ENCODE data around the gene TMEM72. TPM values are rescaled to one million over a fixed set of nuclear protein-coding genes. Genes with fewer than 3 reads are reported as not detected.

Gene TMEM72
- total RNA-seq, 2 donors from 2014 or later = not detected

DNA sequence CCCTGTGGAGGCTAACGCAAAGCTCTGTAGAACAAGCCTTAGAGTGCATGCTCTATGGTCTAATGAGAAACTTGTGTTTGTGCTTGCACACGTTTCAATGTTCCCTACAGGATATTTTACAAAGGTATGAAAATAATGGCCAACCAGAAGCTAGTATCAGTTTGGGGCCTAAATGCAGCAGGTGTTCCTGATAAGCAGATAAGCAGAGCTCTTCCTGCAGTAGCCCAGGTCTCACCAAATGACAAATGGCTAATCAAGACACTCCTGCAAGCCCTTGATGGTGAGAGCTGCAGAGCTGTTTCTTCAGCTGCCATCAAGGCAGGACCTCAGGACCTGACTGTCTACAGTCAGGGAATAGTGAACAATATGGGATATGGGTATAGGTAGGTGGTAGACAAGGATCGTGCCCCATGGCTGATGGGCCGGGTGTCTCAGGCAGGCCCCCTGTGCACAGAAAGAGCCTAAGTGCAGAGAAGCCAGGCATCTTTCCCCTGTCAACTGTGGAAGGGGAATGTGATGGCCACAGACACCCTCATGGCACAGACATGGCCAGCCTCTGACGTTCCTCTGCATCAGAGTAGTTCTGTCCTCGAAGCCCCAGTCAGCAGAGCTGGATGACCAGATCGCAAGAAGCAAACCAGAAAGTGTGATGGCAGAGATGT lies 25.3 kb downstream of the TMEM72 start:
- Histone ChIP-seq H3K27ac (peak overlapping the region; percentile 51 to 69), H3K4me1 (ENCODE audit: control insufficient read depth in 1 of 2, low read depth in 2 of 2) (peaks cover 21 to 37% of the 10 kb centered on the region in 2 donors)
- DNase-seq (ENCODE audit: low spot score) = no peak

DNA sequence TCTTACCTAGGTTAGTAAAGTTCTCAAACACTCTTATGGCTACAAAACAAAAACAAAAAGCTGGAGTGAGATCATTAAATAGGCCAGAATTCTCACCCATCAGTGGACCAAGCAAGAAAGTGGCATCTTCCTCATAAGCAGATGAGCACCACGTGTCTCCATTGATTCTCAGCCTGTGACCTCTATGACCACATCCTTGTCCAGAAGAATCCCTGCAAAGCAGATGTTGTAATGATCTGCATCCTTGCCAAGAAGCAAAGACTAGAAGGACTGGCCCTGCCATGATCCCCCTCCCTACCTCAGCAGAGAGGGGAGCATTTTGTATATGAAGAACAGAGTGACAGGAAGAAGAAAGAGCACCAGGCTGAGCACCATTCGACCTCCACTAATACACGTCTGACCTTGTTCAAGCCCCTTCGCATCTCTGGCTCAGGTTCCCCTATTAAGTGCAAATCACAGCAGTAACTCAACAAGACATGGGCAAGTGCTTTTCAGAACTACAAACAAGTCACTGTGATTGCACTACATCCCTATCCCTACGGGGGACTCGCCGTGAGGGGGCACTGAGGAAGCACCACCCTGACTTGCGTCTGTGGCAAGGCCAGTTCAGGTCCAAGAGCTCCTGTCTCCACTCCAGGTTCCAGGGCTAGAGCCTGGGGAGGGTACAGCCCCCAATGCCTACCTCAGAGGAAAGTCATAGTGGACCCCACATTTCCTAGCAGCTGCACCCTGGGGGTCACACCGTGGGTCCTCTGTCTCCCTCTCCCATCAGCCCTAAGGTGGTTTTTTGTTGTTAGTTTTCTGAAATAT lies 26.3 kb downstream of the TMEM72 start:
- H3K36me3 ChIP-seq = no peaks in the 10 kb centered on the region
- no peak overlapping the region for H3K4me3 ChIP-seq
- DNase-seq (ENCODE audit: low spot score) = no peak
- TF ChIP-seq, protein P1, sequence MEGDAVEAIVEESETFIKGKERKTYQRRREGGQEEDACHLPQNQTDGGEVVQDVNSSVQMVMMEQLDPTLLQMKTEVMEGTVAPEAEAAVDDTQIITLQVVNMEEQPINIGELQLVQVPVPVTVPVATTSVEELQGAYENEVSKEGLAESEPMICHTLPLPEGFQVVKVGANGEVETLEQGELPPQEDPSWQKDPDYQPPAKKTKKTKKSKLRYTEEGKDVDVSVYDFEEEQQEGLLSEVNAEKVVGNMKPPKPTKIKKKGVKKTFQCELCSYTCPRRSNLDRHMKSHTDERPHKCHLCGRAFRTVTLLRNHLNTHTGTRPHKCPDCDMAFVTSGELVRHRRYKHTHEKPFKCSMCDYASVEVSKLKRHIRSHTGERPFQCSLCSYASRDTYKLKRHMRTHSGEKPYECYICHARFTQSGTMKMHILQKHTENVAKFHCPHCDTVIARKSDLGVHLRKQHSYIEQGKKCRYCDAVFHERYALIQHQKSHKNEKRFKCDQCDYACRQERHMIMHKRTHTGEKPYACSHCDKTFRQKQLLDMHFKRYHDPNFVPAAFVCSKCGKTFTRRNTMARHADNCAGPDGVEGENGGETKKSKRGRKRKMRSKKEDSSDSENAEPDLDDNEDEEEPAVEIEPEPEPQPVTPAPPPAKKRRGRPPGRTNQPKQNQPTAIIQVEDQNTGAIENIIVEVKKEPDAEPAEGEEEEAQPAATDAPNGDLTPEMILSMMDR (IDR thresholded peaks at IDR 0.05) = no peak
- no peak for ATAC-seq (ENCODE audit: insufficient number of reproducible peaks, low FRiP score, low read depth)
- peaks cover 21 to 36% of the 10 kb centered on the region in 2 donors for H3K4me1 ChIP-seq (ENCODE audit: control insufficient read depth in 1 of 2, low read depth in 2 of 2)
- H3K27me3 ChIP-seq (replicated peaks; ENCODE audit: insufficient read depth) = no peaks in the 10 kb centered on the region
- H3K9me3 ChIP-seq = no peaks in the 10 kb centered on the region
- H3K27ac ChIP-seq = no peak overlapping the region

More for the DNA sequence above, 25.3 kb downstream of the TMEM72 start:
- no peaks in the 10 kb centered on the region for H3K27me3 ChIP-seq (replicated peaks; ENCODE audit: insufficient read depth)
- ATAC-seq (ENCODE audit: insufficient number of reproducible peaks, low FRiP score, low read depth) = no peak
- H3K36me3 ChIP-seq = no peaks in the 10 kb centered on the region
- H3K4me3 ChIP-seq = no peak overlapping the region
- H3K9me3 ChIP-seq = no peaks in the 10 kb centered on the region
- TF ChIP-seq, protein P1 (IDR thresholded peaks at IDR 0.05) = no peak

DNA sequence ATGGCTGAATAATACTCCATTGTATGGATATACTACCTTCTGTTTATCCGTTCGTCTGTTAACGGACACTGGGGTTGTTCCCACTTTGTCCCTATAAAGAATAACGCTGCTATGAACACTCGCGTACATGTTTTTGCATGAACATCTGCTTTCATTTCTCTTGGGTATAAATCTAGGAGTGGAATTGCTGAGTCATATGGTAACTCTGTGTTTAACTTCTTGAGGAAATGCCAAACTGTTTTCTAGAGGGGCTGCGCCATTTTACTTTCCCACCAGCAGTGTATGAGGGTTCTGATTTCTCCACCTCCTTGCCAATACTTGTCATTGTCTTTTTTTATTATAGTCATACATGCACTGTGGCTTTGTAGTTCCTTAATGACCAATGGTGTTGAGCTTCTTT lies 27.8 kb downstream of the TMEM72 start:
- DNase-seq (ENCODE audit: low spot score) (no peak), ATAC-seq (ENCODE audit: insufficient number of reproducible peaks, low FRiP score, low read depth) (no peak)
- TF ChIP-seq, protein P1 (IDR thresholded peaks at IDR 0.05) = no peak
- H3K36me3 ChIP-seq = no peaks in the 10 kb centered on the region
- no peaks in the 10 kb centered on the region for H3K27me3 ChIP-seq (replicated peaks; ENCODE audit: insufficient read depth)
- H3K9me3 ChIP-seq = no peaks in the 10 kb centered on the region
- H3K4me3 ChIP-seq = no peak overlapping the region
- peaks cover 17 to 28% of the 10 kb centered on the region in 2 donors for H3K4me1 ChIP-seq (ENCODE audit: control insufficient read depth in 1 of 2, low read depth in 2 of 2)
- no peak overlapping the region for H3K27ac ChIP-seq

DNA sequence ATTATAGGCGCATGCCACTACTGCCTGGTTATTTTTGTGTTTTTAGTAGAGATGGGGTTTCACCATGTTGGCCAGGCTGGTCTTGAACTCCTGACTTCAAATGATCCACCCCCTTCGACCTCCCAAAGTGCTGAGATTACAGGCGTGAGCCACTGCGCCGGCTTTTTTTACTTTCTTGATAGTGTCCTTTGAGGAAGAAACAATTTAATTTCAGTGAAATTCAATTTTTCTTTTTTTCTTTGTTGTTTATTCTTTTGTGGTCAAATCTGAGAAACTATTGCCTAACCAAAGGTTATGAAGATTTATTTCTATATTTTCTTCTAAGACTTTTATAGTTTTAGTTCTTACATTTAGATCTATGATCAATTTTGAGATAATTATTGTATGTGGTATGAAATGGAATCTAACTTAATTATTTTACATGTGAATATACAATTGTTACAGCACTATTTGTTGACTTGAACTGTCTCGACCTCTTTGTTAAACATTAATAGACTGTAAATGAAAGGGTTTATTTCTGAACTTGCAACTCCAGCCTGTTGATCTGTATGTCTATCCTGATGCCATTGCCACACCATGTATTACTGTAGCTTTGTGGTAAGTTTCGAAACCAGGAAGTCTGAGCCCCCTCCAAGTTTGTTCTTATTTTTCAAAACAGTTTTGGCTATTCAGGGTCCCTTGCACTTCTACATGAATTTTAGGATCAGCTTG lies 28.7 kb downstream of the TMEM72 start:
- H3K27ac ChIP-seq = no peak overlapping the region
- H3K36me3 ChIP-seq = no peaks in the 10 kb centered on the region
- H3K9me3 ChIP-seq = peaks cover 4% of the 10 kb centered on the region
- H3K4me1 ChIP-seq (ENCODE audit: control insufficient read depth in 1 of 2, low read depth in 2 of 2) = peaks cover 14 to 21% of the 10 kb centered on the region in 2 donors
- ATAC-seq (ENCODE audit: insufficient number of reproducible peaks, low FRiP score, low read depth) (no peak), DNase-seq (ENCODE audit: low spot score) (no peak)
- H3K27me3 ChIP-seq (replicated peaks; ENCODE audit: insufficient read depth) = no peaks in the 10 kb centered on the region
- H3K4me3 ChIP-seq = no peak overlapping the region
- TF ChIP-seq, protein P1 (IDR thresholded peaks at IDR 0.05) = no peak

DNA sequence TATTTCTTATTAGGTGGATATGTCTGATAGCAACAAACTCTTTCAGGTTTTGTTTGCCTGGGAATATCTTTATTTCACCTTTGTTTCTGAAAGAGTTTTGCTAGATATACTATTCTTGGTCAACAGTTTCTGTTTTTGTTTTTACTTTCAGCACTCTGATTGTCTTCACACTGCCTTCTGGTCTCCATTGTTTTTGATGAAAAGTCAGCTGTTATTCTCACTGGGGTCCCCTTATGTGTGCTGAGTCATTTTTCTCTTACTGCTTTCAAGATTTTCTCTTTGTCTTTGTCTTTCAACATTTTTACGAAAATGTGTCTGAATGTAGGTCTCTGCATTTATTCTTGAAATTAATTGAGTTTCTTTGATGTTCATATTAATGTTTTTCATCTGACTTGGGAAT lies 33.2 kb downstream of the TMEM72 start:
- H3K27me3 ChIP-seq (replicated peaks; ENCODE audit: insufficient read depth) = no peaks in the 10 kb centered on the region
- H3K4me1 ChIP-seq (ENCODE audit: control insufficient read depth in 1 of 2, low read depth in 2 of 2) = peaks cover 0 to 4% of the 10 kb centered on the region in 2 donors
- no peaks in the 10 kb centered on the region for H3K36me3 ChIP-seq
- peaks cover 4% of the 10 kb centered on the region for H3K9me3 ChIP-seq
- H3K4me3 ChIP-seq = no peak overlapping the region
- H3K27ac ChIP-seq = no peak overlapping the region
- TF ChIP-seq, protein P1 (IDR thresholded peaks at IDR 0.05) = no peak
- ATAC-seq (ENCODE audit: insufficient number of reproducible peaks, low FRiP score, low read depth) (no peak), DNase-seq (ENCODE audit: low spot score) (no peak)
